ENCODE data around the gene MKLN1.

Gene MKLN1

GRCh38 chr7:131538071-131538812, 210.6 kb downstream of the MKLN1 start:
- no peak for TF ChIP-seq CTCF (IDR thresholded peaks at IDR 0.05; ENCODE audit: low read length, missing control alignments)
- no peak overlapping the region for H3K4me3 ChIP-seq (replicated peaks; ENCODE audit: low read depth, low read length)
- peak; percentile 24 for DNase-seq (ENCODE audit: low read depth)

GRCh38 chr7:131538813-131539179, 211.1 kb downstream of the MKLN1 start:
- no peak for TF ChIP-seq CTCF (IDR thresholded peaks at IDR 0.05; ENCODE audit: low read length, missing control alignments)
- no peak overlapping the region for H3K4me3 ChIP-seq (replicated peaks; ENCODE audit: low read depth, low read length)
- DNase-seq (ENCODE audit: low read depth), result no peak

- no peak for TF ChIP-seq CTCF (IDR thresholded peaks at IDR 0.05; ENCODE audit: low read length, missing control alignments)
- DNase-seq (ENCODE audit: low read depth), result no peak
- H3K4me3 ChIP-seq (replicated peaks; ENCODE audit: low read depth, low read length), result no peak overlapping the region
These were observed 213.0 kb downstream of the MKLN1 start for GRCh38 chr7:131540491-131541162.

GRCh38 chr7:131543298-131543697, 215.6 kb downstream of the MKLN1 start:
- no peak for TF ChIP-seq CTCF (IDR thresholded peaks at IDR 0.05; ENCODE audit: low read length, missing control alignments)

GRCh38 chr7:131544021-131544420, 216.3 kb downstream of the MKLN1 start:
- no peak for DNase-seq (ENCODE audit: low read depth)
- no peak for TF ChIP-seq CTCF (IDR thresholded peaks at IDR 0.05; ENCODE audit: low read length, missing control alignments)
- no peak overlapping the region for H3K4me3 ChIP-seq (replicated peaks; ENCODE audit: low read depth, low read length)

More at GRCh38 chr7:131543298-131543697, 215.6 kb downstream of the MKLN1 start:
- DNase-seq (ENCODE audit: low read depth), result no peak
- H3K4me3 ChIP-seq (replicated peaks; ENCODE audit: low read depth, low read length), result no peak overlapping the region

- TF ChIP-seq CTCF (IDR thresholded peaks at IDR 0.05; ENCODE audit: low read length, missing control alignments), result peak; percentile 32
- no peak overlapping the region for H3K4me3 ChIP-seq (replicated peaks; ENCODE audit: low read depth, low read length)
- peak; percentile 47 for DNase-seq (ENCODE audit: low read depth)
These were observed 217.0 kb downstream of the MKLN1 start for GRCh38 chr7:131544449-131545301.
